DND-41 (cell line): ENCODE measurements around the gene GNG8.
A peak's percentile ranks its signal among the peaks of the same experiment; 100 is the strongest.

Source experiments
- CTCF ChIP-seq: IDR thresholded peaks from 2 replicates; pipeline ENCODE4 v1.5.1; 2012; ENCODE audit warnings: borderline replicate concordance, low read length, moderate library complexity, mild to moderate bottlenecking; ENCODE audit not compliant: poor library complexity, severe bottlenecking; ENCODE audit errors: extremely low read depth
- EZH2 ChIP-seq: IDR thresholded peaks from 3 replicates; pipeline ENCODE4 v1.6.1; 2012; ENCODE audit warnings: borderline replicate concordance, low read depth, mild to moderate bottlenecking, moderate library complexity, low read length, inconsistent platforms; ENCODE audit not compliant: severe bottlenecking

GRCh38 chr19:46614114-46614722 lies 21.8 kb downstream of the GNG8 start:
- TF ChIP-seq CTCF: peak; percentile 89
- no peak for TF ChIP-seq EZH2
